Stimulated activated CD4-positive, alpha-beta T cell treated with anti-CD3 and anti-CD28 coated beads, TNF-alpha, amount 100 ng/mL, for 1 hour (primary cell): ENCODE measurements around the gene OLFML3.
"Not testable (repeated sequence)": the region's sequence is repeated elsewhere in the genome, so short reads cannot be mapped to it uniquely, and the experiment has no call there.

ENCODE experiments used
- DNase-seq, 3 donors: peaks; one replicate each; pipeline ENCODE4 v3.0.0-alpha.2; 2020; ENCODE audit warnings: low read depth in 3 of 3, low spot score in 1 of 3

OLFML3 gene

DNA sequence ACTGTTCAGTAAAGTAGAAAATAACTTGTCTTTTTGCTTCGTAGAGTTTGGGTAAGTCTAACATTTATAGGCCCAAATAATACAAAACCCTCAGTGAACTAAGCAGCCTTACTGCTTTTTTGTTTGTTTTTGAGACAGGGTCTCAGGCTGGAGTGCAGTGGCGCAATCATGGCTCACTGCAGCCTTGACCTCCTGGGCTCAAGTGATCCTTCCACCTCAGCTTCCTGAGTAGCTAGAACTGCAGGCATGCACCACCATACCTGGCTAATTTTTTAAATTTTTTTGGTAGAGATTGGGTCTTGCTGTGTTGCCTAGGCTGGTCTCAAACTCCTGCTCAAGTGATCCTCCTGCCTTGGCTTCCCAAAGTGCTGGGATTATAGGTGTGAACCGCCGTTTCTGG lies 31.1 kb upstream of the OLFML3 start:
- DNase-seq = not testable (repeated sequence)

DNA sequence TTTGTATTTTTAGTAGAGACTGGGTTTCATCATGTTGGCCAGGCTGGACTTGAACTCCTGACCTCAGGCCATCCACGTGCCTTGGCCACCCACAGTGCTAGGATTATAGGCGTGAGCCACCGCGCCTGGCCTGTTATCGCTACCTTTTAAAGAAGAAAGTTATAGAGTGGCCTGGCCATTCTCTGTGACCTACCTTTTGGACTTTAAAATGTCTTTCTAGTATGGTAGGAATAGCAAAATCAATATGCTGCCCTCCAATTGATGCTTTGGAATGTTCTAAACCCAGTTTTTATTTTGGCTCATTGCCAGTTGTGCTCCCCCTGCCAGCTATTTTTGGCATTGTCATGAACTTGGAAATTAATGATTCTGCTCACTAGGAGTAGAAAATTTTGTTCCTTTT lies 30.3 kb upstream of the OLFML3 start:
- DNase-seq = no peak

DNA sequence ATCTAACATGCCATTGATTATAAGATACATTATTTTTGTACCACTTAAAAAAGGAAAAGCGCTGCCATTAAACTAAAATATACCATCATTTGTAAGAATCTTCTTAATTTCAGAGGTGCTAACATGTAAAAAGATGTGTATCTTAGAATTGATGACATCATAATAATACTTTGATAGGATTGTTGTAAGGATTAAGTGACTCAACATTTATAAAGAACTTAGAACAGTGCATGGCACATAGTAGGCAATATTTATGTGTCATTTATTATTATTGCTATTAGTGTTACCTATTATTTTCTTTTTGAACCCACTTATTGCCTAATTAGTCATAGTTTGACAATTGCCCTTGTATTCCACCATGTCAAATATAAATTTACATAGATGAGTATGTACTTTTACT lies 28.4 kb upstream of the OLFML3 start:
- no peak for DNase-seq

DNA sequence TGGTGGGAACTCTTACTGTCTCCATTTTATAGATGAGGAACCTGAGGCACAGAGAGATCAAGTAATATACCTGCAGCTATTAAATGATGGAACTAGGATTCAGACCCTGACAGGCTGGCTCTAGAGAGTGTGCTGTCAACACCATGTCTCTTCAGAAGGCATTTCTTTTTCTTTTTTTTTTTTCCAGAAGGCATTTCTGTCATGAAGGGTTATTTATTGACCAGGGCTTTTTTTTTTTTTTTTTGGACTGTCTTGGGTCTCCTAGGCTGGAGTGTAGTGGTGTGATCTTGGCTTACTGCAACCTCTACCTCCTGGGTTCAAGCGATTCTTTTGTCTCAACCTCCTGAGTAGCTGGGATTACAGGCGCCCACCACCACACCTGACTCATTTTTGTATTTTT lies 27.6 kb upstream of the OLFML3 start:
- DNase-seq = no peak

DNA sequence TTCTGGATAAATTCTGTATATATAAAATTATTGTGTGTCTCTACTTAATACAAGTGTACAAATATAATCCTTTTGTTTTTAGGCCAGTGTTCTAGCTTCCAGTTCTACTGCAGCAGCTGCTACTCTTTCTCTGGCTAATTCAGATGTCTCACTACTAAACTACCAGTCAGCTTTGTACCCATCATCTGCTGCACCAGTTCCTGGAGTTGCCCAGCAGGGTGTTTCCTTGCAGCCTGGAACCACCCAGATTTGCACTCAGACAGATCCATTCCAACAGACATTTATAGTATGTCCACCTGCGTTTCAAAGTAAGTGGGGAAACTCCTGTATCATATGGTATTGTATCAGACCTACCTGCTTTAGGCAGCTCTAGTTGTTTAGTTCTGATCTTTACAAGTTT lies 21.3 kb upstream of the OLFML3 start:
- no peak for DNase-seq

DNA sequence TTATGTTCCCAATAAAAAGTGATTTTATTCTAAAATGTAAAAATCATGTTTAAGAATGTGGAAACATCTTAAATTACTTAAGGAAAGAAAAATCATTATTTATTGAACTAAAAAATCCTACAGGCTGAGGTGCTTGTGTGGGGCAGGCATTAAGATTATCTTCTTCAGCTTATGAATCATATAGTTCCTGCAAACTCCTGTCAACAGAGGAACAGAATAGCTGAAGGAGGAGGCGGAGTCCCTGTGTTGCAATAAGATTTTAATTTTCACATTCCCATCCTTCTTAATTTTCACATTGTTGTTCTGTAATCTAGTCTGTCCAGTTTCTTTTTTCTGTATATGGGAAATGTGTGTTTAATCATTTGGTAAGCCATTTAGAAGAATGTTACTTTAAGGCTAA lies 20.6 kb upstream of the OLFML3 start:
- DNase-seq = no peak

DNA sequence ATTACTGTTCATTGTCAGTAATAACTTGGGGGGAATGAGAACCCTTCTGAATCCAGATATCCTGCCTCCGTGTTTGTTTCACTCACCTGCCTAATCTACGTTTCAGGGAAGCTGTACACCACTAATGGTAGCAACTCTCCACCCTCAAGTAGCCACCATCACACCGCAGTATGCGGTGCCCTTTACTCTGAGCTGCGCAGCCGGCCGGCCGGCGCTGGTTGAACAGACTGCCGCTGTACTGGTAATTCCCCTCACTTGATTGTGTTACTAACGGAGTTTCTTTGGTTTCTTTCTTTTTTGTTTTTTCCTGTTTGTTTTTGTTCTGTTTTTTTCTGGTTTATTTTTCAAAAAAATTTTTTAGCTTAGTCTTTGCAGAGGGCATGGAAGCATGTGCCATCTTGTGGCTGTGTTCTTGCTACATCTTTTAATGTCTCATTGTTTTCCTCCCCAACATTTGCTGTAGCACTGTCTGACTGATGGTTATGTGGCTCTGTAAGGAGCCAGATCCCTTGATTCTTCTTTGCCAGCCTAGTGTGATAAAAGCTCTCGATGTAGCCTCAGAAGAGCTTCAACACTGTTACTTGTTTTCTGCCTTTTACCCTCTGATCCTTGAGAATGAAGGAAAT lies 15.9 kb upstream of the OLFML3 start:
- DNase-seq = no peak

DNA sequence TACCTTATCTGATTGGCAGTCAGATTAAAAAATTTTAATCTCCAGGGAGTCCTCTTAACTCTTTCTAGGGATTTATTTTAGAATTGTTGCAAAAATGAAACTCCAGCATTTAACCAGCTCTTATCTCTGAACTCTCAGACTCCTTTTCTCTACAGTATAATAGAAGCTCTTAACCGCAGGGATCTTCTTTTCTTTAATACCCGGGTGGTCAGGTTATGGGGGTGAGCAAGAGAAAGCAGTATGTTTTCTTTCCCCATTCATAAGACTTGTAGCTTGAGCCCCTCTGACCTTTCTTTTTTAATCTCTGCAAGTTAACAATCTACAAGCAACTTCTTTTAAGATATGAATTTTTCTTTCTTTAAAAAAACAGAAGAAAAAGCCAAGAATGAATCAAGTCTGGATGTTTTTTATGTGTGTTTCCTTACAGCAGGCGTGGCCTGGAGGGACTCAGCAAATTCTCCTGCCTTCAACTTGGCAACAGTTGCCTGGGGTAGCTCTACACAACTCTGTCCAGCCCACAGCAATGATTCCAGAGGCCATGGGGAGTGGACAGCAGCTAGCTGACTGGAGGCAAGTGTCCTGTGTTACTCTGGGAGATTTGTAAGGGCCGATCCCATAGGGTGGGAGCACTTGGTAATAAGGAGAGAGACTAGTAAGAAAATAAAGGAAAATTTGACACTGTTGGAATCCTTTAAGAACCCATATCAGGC lies 13.4 kb upstream of the OLFML3 start:
- DNase-seq = no peak

DNA sequence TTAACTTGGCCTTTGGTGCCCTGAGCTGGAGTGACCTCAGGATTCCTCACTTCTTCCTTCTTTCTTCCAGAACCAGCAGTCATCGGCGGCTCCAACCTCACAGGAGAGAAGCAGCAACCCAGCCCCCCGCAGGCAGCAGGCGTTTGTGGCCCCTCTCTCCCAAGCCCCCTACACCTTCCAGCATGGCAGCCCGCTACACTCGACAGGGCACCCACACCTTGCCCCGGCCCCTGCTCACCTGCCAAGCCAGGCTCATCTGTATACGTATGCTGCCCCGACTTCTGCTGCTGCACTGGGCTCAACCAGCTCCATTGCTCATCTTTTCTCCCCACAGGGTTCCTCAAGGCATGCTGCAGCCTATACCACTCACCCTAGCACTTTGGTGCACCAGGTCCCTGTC lies 6.3 kb upstream of the OLFML3 start:
- DNase-seq = no peak

DNA sequence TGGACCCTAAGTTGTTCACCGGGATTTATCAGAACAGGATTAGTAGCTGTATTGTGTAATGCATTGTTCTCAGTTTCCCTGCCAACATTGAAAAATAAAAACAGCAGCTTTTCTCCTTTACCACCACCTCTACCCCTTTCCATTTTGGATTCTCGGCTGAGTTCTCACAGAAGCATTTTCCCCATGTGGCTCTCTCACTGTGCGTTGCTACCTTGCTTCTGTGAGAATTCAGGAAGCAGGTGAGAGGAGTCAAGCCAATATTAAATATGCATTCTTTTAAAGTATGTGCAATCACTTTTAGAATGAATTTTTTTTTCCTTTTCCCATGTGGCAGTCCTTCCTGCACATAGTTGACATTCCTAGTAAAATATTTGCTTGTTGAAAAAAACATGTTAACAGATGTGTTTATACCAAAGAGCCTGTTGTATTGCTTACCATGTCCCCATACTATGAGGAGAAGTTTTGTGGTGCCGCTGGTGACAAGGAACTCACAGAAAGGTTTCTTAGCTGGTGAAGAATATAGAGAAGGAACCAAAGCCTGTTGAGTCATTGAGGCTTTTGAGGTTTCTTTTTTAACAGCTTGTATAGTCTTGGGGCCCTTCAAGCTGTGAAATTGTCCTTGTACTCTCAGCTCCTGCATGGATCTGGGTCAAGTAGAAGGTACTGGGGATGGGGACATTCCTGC lies 3.9 kb upstream of the OLFML3 start:
- no peak for DNase-seq

DNA sequence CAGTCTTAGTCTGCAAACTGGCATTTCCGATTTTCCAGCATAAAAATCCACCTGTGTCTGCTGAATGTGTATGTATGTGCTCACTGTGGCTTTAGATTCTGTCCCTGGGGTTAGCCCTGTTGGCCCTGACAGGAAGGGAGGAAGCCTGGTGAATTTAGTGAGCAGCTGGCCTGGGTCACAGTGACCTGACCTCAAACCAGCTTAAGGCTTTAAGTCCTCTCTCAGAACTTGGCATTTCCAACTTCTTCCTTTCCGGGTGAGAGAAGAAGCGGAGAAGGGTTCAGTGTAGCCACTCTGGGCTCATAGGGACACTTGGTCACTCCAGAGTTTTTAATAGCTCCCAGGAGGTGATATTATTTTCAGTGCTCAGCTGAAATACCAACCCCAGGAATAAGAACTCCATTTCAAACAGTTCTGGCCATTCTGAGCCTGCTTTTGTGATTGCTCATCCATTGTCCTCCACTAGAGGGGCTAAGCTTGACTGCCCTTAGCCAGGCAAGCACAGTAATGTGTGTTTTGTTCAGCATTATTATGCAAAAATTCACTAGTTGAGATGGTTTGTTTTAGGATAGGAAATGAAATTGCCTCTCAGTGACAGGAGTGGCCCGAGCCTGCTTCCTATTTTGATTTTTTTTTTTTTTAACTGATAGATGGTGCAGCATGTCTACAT lies 2.5 kb upstream of the OLFML3 start:
- DNase-seq = no peak

DNA sequence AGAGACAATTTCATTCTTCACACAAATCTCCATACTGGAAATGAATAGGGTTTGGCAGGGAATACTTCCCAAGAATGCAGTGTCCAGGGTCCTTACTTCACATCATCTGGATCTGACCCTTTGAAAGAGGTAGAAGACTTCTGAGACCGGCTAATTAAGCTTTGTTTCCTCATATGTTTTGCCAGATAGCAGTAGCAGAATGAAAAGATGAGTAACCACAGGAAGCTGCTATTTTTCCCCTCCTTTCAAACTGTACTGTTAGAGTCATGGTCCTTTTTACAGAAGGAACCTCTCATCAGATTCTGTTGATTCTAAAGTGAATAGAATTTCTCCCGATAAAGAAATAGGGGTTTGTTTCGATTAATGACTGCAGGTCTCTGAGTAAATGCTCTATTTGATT lies 1.4 kb upstream of the OLFML3 start:
- no peak for DNase-seq

DNA sequence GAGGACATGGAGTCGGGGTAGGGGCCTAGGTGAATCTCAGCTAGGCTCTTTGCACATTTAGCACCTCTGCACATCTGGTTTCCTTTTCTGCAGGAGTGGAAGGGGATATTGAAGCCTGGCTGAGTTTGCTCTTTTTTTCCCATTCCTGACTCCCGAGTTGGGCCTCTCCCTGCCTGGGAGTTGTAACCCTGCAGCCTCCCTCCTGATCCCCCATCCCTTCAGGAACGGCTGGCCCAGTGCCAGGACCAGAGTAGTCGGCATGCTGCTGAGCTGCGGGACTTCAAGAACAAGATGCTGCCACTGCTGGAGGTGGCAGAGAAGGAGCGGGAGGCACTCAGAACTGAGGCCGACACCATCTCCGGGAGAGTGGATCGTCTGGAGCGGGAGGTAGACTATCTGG lies 836 bp downstream of the OLFML3 start:
- DNase-seq = no peak

DNA sequence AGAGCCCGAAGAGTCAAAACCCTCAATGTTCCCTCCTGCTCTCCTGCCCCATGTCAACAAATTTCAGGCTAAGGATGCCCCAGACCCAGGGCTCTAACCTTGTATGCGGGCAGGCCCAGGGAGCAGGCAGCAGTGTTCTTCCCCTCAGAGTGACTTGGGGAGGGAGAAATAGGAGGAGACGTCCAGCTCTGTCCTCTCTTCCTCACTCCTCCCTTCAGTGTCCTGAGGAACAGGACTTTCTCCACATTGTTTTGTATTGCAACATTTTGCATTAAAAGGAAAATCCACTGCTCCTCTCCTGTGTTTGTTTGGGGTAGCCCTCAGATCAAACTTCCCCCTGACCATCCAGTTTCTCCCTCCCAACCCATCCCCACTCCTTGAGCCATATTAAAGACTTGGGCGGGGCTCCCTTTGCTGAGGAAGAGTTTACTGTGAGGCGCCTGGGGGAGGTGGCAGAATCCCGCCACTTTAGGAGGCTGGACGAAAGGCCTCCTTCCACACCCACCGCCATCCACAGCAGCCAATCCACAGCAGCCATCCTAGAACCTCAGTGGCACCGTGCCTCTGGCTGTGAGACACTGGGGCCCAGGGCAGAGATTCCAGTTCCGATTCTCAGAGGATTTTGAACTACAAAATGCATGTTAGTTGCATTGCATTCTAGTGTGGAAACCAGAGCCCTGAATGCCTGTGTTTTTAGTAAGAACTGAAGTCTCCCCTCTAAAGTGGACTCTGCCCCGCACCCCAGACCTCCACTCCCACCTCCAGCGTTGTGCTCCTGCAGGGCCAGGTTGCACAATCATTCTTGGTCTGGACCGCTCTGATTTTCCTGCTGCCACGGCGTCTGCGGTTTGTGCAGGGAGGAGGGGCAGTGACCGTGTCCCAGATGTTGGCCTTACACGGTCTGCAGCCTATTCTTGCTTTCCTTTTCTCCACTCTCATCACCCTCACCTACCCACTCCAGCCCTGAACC lies 3.0 kb downstream of the OLFML3 start:
- DNase-seq = no peak

DNA sequence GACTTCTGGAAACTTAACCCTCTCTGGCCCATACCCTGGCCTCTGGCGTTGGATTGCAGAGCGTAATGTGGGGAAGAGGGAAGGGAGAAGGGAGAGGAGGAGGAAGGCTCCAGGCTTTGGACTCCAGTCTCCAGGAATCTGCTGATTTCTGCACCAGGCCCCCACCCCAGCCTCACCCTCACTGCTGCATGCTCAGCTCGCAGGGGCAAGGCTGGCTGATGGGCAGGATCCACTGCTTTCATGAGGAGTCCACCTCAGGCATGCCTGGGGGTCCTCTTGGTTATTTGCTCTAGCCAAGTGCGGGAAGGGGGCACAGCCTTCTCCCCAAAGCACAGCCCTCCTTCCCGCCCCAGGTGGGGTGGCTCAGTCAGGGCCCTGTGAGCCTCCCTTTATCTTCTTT lies 3.7 kb downstream of the OLFML3 start:
- DNase-seq = no peak

DNA sequence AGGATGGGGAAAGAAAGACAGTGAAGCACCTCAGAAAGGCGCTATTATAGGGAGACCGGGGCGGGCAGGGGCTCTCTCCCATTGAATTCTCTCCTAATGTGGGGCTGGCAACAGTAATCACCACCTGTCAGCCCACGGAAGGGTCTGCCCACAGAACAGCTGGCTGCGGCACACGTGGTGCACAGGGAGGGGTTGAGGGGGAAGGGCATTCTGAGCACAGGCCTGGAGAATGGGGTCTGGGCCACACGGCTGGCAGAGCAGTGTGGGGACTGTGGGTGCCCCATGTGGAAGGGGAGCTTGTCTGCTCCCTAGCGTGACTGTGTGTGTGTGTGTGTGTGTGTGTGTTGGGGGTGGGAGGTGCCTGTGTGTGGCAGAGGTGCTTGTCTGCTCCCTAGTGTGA lies 4.1 kb downstream of the OLFML3 start:
- DNase-seq = no peak

DNA sequence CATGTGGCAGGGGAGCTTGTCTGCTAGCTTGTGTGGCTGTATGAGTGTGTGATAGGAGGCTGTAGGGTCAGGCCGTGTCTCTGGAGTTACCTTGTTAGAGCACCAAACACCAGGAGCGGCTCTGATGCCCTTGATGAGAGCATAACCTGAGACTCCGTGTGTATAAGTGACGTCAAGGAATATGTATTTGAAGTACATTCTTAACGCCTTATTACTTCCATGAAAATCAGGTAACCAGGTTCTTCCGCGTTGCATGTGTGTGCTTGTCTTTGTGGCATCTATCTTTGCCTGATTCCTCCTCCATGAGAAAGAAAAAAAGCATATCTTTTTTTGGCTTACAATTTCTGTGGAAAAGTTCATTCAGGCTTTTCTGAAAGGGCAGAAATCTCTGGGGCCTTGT lies 4.6 kb downstream of the OLFML3 start:
- DNase-seq = no peak

DNA sequence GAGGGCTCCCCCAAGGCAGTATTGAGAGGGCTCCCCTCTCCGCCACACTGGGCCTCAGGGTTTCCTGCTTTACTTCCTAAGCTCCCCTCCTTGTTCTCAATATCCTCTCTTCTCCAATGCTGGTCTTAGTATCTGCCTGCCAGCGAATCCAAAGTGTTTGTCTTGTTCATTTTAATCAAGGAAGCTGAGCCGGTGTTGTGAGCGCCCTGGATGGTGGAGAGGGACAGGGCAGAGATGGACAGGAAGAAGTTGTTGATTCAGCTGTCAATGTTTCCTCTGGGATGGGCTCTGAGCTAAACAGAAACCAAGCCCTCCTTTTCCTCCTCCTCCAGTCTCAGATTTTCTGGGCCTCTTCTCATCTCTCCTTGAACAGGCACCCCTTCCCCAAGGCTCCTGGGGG lies 5.4 kb downstream of the OLFML3 start:
- DNase-seq = no peak

DNA sequence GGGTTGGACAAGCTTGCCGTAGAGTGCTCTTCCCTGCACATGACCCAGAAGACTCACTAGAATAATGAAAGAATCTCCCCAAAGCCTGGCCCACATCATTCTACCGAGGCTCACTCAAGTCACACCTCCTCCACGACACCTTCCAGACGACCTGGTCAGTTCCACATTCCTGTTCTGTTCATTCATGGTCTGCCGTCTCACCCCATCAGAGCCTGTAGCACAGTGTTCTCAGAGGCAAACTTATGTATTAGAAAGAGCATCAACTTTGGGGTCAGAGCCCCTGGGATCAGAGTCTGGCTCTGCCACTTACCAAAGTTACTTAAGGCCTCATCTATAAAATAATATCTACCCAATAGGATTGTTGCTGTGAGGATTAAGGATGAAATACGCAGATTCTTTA lies 7.5 kb downstream of the OLFML3 start:
- DNase-seq = no peak

DNA sequence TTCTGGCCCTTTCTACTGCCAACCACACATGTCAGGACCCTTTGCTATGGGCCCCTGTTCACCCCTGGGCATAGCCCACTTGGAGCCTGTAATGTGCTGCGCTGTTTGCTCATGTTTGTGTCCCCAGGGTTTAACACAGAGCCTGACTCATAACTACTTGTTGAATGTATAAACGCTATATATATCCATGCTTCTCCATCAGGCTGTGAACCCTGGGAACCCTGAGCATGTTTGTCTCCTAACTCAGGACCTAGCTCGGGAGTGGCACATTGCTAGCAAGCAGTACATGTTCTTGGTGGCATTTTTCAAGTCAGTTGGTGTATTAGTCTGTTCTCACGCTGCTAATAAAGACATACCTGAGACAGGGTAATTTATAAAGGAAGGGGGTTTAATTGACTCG lies 8.0 kb downstream of the OLFML3 start:
- DNase-seq = no peak

DNA sequence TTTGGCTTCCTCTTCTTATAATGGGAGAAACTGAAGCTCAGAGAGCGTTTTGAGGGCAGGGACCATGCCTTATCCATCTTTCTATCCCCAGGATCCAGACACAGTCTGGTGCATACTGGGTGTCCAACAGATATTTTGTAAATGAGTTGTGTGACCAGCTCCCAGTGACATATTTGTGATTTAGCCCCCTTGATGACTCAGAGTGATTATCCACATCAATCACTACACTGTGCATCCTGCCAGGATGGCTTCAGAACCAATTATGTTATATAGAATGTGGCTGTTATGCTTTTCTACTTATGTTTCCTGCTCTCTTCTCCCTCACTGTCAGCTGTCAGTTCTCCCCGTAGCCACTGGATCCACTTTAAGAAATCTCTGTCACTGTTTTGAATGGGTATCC lies 11.3 kb downstream of the OLFML3 start:
- no peak for DNase-seq
